ENCODE results near the gene FRMD4B.

FRMD4B gene

DNA sequence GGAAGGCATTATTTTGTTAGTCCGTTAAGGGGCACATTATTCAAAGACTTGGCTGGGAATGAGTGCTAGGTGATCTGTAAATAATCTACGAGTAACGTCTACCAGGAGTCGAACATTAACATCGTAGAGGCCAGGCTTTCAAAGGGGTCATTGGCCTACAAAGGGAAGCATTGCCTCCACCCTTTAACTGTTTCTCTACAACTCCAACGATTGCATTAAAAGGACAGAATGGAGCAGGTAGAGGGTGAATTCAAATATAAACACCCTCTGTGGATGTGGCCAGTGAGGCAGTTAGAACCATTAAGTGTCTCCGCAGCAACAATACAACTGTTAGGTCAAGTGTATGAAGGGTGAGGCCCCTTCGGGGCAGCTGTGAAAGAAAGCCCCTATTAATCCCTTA lies 137.5 kb downstream of the FRMD4B start:
- Histone ChIP-seq H3K4me1 (ENCODE audit: insufficient read depth, low read length) (no peaks in the 10 kb centered on the region), H3K36me3 (ENCODE audit: insufficient read depth, low read length) (peaks cover 21% of the 10 kb centered on the region), H3K27me3 (ENCODE audit: insufficient read depth, low read length, poor library complexity) (no peaks in the 10 kb centered on the region), H2AFZ (ENCODE audit: low read depth, low read length) (no peak overlapping the region), H3K4me3 (ENCODE audit: low read depth in 1 of 2, low read length in 2 of 2) (no peak overlapping the region), H3K79me2 (ENCODE audit: insufficient read depth, low read length) (no peaks in the 10 kb centered on the region), H3K27ac (ENCODE audit: low read length) (no peak overlapping the region), H3K9me3 (ENCODE audit: insufficient read depth, low read length, severe bottlenecking) (no peaks in the 10 kb centered on the region), H3K9ac (ENCODE audit: low read depth, low read length) (no peak overlapping the region), H3K4me2 (ENCODE audit: insufficient read depth, low read length) (no peak overlapping the region), H4K20me1 (ENCODE audit: insufficient read depth, low read length) (no peaks in the 10 kb centered on the region)
- ATAC-seq (ENCODE audit: insufficient read depth, low read depth) (no peak), DNase-seq (no peak)
- TF ChIP-seq EZH2 (IDR thresholded peaks at IDR 0.05; ENCODE audit: borderline replicate concordance, low read depth, low read length, severe bottlenecking) (no peak), CTCF (IDR thresholded peaks at IDR 0.05; ENCODE audit: borderline replicate concordance, extremely low read depth, low read length, poor library complexity, severe bottlenecking) (no peak)

GRCh38 chr3:69246612-69247011 lies 139.3 kb downstream of the FRMD4B start:
- H3K27me3 ChIP-seq (ENCODE audit: insufficient read depth, low read length, poor library complexity): no peaks in the 10 kb centered on the region
- no peaks in the 10 kb centered on the region for H3K4me1 ChIP-seq (ENCODE audit: insufficient read depth, low read length)
- no peak overlapping the region for H3K4me3 ChIP-seq (ENCODE audit: low read depth in 1 of 2, low read length in 2 of 2)
- H3K36me3 ChIP-seq (ENCODE audit: insufficient read depth, low read length): peaks cover 24% of the 10 kb centered on the region
- DNase-seq: no peak
- no peak overlapping the region for H3K27ac ChIP-seq (ENCODE audit: low read length)
- no peak overlapping the region for H2AFZ ChIP-seq (ENCODE audit: low read depth, low read length)
- H3K4me2 ChIP-seq (ENCODE audit: insufficient read depth, low read length): no peak overlapping the region
- no peak overlapping the region for H3K9ac ChIP-seq (ENCODE audit: low read depth, low read length)
- no peaks in the 10 kb centered on the region for H3K9me3 ChIP-seq (ENCODE audit: insufficient read depth, low read length, severe bottlenecking)
- ATAC-seq (ENCODE audit: insufficient read depth, low read depth): no peak
- no peaks in the 10 kb centered on the region for H3K79me2 ChIP-seq (ENCODE audit: insufficient read depth, low read length)
- H4K20me1 ChIP-seq (ENCODE audit: insufficient read depth, low read length): no peaks in the 10 kb centered on the region
- TF ChIP-seq CTCF (IDR thresholded peaks at IDR 0.05; ENCODE audit: borderline replicate concordance, extremely low read depth, low read length, poor library complexity, severe bottlenecking) (no peak), EZH2 (IDR thresholded peaks at IDR 0.05; ENCODE audit: borderline replicate concordance, low read depth, low read length, severe bottlenecking) (no peak)

DNA sequence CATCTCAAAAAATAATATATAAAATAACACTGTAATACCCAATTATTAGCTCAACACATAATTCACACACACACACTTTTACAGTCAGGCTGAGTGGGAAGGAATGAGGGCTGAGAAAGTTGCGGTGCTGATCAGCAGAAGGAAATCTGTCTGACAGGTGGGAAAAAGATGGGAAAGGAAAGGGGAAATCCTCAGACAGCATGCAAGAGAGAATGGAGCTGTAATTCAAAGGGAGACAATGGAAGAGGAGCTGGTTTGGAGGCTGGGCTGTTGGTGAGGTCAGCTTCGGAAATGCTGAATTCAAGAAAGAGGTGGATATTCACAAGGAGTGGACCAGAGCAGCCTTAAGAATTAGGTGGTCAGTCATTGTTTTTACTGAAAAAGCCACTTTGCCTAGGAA lies 141.8 kb downstream of the FRMD4B start:
- Histone ChIP-seq H3K4me2 (ENCODE audit: insufficient read depth, low read length) (no peak overlapping the region), H2AFZ (ENCODE audit: low read depth, low read length) (no peak overlapping the region), H3K27me3 (ENCODE audit: insufficient read depth, low read length, poor library complexity) (no peaks in the 10 kb centered on the region), H3K36me3 (ENCODE audit: insufficient read depth, low read length) (peaks cover 32% of the 10 kb centered on the region), H3K4me3 (ENCODE audit: low read depth in 1 of 2, low read length in 2 of 2) (no peak overlapping the region), H3K79me2 (ENCODE audit: insufficient read depth, low read length) (no peaks in the 10 kb centered on the region), H3K4me1 (ENCODE audit: insufficient read depth, low read length) (no peaks in the 10 kb centered on the region), H3K9me3 (ENCODE audit: insufficient read depth, low read length, severe bottlenecking) (no peaks in the 10 kb centered on the region), H3K27ac (ENCODE audit: low read length) (no peak overlapping the region), H3K9ac (ENCODE audit: low read depth, low read length) (no peak overlapping the region), H4K20me1 (ENCODE audit: insufficient read depth, low read length) (no peaks in the 10 kb centered on the region)
- DNase-seq: no peak
- no peak for ATAC-seq (ENCODE audit: insufficient read depth, low read depth)
- TF ChIP-seq CTCF (IDR thresholded peaks at IDR 0.05; ENCODE audit: borderline replicate concordance, extremely low read depth, low read length, poor library complexity, severe bottlenecking) (no peak), EZH2 (IDR thresholded peaks at IDR 0.05; ENCODE audit: borderline replicate concordance, low read depth, low read length, severe bottlenecking) (no peak)

GRCh38 chr3:69241769-69242168 lies 144.1 kb downstream of the FRMD4B start:
- Histone ChIP-seq H3K4me2 (ENCODE audit: insufficient read depth, low read length) (no peak overlapping the region), H3K4me3 (ENCODE audit: low read depth in 1 of 2, low read length in 2 of 2) (no peak overlapping the region), H3K79me2 (ENCODE audit: insufficient read depth, low read length) (no peaks in the 10 kb centered on the region), H3K4me1 (ENCODE audit: insufficient read depth, low read length) (no peaks in the 10 kb centered on the region), H3K36me3 (ENCODE audit: insufficient read depth, low read length) (peaks cover 21% of the 10 kb centered on the region), H3K27me3 (ENCODE audit: insufficient read depth, low read length, poor library complexity) (no peaks in the 10 kb centered on the region), H3K9ac (ENCODE audit: low read depth, low read length) (no peak overlapping the region), H3K9me3 (ENCODE audit: insufficient read depth, low read length, severe bottlenecking) (no peaks in the 10 kb centered on the region), H3K27ac (ENCODE audit: low read length) (no peak overlapping the region), H2AFZ (ENCODE audit: low read depth, low read length) (no peak overlapping the region), H4K20me1 (ENCODE audit: insufficient read depth, low read length) (no peaks in the 10 kb centered on the region)
- TF ChIP-seq CTCF (IDR thresholded peaks at IDR 0.05; ENCODE audit: borderline replicate concordance, extremely low read depth, low read length, poor library complexity, severe bottlenecking): no peak
- TF ChIP-seq EZH2 (IDR thresholded peaks at IDR 0.05; ENCODE audit: borderline replicate concordance, low read depth, low read length, severe bottlenecking): no peak
- DNase-seq (no peak), ATAC-seq (ENCODE audit: insufficient read depth, low read depth) (no peak)

Measured in DND-41 (cell line).